NCI-H187 treated with DMSO at 0.1 percent for 48 hours (cell line): Measurements from ENCODE around the gene TMED10.

ENCODE experiments used
- DNase-seq: peaks from one replicate; lab custom pipeline; 2025; lab: John Stamatoyannopoulos, UW

Gene TMED10

GRCh38 chr14:75084513-75084912, 91.9 kb downstream of the TMED10 start:
- DNase-seq, result no peak

- no peak for DNase-seq
Observed at GRCh38 chr14:75083271-75083670, 93.1 kb downstream of the TMED10 start.

- no peak for DNase-seq
Observed at GRCh38 chr14:75081660-75082229, 94.7 kb downstream of the TMED10 start.
